ENCODE measurements around the gene MTMR12. TPM values are rescaled to one million over a fixed set of nuclear protein-coding genes. Genes with fewer than 3 reads are reported as not detected.

The MTMR12 gene
- total RNA-seq, 1 donor: 17.1 TPM

GRCh38 chr5:32353420-32353819 lies 40.7 kb upstream of the MTMR12 start:
- DNase-seq (ENCODE audit: low read depth): no peak
- no peak overlapping the region for H3K4me3 ChIP-seq (ENCODE audit: low read depth, low read length)
- TF ChIP-seq CTCF (IDR thresholded peaks at IDR 0.05; ENCODE audit: insufficient read depth, low read length): no peak

- TF ChIP-seq CTCF (IDR thresholded peaks at IDR 0.05; ENCODE audit: insufficient read depth, low read length): no peak
- H3K4me3 ChIP-seq (ENCODE audit: low read depth, low read length): no peak overlapping the region
- no peak for DNase-seq (ENCODE audit: low read depth)
Observed at GRCh38 chr5:32352685-32353084, 39.9 kb upstream of the MTMR12 start.

- DNase-seq (ENCODE audit: low read depth): no peak
- TF ChIP-seq CTCF (IDR thresholded peaks at IDR 0.05; ENCODE audit: insufficient read depth, low read length): no peak
- H3K4me3 ChIP-seq (ENCODE audit: low read depth, low read length): no peak overlapping the region
Observed at GRCh38 chr5:32346869-32347268, 34.1 kb upstream of the MTMR12 start.

GRCh38 chr5:32343058-32343672 lies 30.4 kb upstream of the MTMR12 start:
- TF ChIP-seq CTCF (IDR thresholded peaks at IDR 0.05; ENCODE audit: insufficient read depth, low read length): no peak
- peak; percentile 54 for DNase-seq (ENCODE audit: low read depth)

GRCh38 chr5:32342656-32343055 lies 29.9 kb upstream of the MTMR12 start:
- H3K4me3 ChIP-seq (ENCODE audit: low read depth, low read length): no peak overlapping the region
- no peak for DNase-seq (ENCODE audit: low read depth)
- no peak for TF ChIP-seq CTCF (IDR thresholded peaks at IDR 0.05; ENCODE audit: insufficient read depth, low read length)

More at GRCh38 chr5:32343058-32343672, 30.4 kb upstream of the MTMR12 start:
- H3K4me3 ChIP-seq (ENCODE audit: low read depth, low read length): no peak overlapping the region

GRCh38 chr5:32339878-32340277 lies 27.1 kb upstream of the MTMR12 start:
- no peak overlapping the region for H3K4me3 ChIP-seq (ENCODE audit: low read depth, low read length)
- TF ChIP-seq CTCF (IDR thresholded peaks at IDR 0.05; ENCODE audit: insufficient read depth, low read length): no peak
- no peak for DNase-seq (ENCODE audit: low read depth)

- DNase-seq (ENCODE audit: low read depth): peak; percentile 9
Observed at GRCh38 chr5:32339198-32339597, 26.5 kb upstream of the MTMR12 start.

More at GRCh38 chr5:32339198-32339597, 26.5 kb upstream of the MTMR12 start:
- TF ChIP-seq CTCF (IDR thresholded peaks at IDR 0.05; ENCODE audit: insufficient read depth, low read length): no peak
- H3K4me3 ChIP-seq (ENCODE audit: low read depth, low read length): no peak overlapping the region

Measured in fibroblast of the aortic adventitia (primary cell).